ENCODE results near the gene CCDC27. TPM values are rescaled to one million over a fixed set of nuclear protein-coding genes. Genes with fewer than 3 reads are reported as not detected.

CCDC27 gene
- total and polyA plus RNA-seq, 2 donors (not counting 1 experiment from before 2014, with no cell fraction given): not detected

DNA sequence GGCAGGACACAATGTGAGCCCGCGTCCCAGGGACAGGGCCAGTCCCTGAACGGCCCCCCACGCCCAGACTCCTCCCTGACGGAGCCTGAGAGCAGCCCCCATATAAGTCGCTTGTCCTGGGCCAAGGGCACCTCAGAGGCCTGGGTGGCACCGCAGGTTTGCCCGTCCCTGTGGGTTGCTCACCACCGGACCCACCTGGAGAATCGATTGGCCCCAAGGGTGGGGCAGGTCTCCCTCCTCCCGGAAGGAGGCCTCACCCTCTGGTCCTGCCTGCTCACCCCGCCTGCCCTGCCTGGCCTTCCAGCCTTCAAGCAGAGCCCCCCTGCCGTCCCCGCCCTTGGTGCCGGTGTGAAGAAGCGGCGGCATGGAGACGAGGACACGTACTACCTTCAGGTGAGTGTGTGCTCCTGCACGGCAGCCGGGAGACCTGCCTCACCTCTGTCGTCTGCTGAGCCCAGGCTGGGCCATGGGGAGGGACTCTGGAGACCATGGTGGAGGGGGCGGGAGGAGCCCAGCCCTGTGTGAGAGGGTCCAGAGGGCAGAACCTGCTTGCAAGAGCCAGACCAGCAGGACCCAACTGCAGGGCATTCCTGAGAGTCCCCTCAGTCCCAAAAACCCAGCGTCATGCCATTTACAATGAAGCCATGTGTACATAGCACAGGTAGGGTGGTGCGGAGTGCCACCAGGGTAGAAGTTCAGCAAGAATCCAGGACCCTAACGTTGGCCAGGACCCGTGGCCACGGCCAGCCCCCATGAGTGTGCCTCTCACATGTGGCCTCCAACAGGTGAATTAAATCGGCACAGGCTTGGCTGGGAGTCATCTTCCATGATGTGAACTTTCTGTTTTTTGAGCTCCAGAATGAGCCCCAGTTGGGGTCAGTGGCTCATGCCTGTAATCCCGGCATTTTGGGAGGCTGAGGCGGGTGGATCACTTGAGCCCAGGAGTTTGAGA is 24.1 kb upstream of the CCDC27 start:
- ChIA-PET POLR2A (no interaction called here), CTCF (interaction anchor here (1.9 kb wide), 1 partner anchor 275 kb away, joined by 8 read pairs; no protein-coding TSS in a partner anchor)
- peaks cover 0 to 3% (median 0%) of the 10 kb centered on the region in 3 donors for H3K9me3 ChIP-seq (ENCODE audit: control extremely low read depth in 1 of 3, control insufficient read depth in 2 of 3, insufficient read depth in 1 of 3, low read length in 2 of 3)
- Mint-ChIP-seq H3K27ac (no peak overlapping the region), H3K27me3 (peaks cover 3% of the 10 kb centered on the region), H3K4me1 (peaks cover 2% of the 10 kb centered on the region), H3K9me3 (ENCODE audit: insufficient read depth) (no peaks in the 10 kb centered on the region), H3K4me3 (no peak overlapping the region)
- H3K4me2 ChIP-seq (replicated peaks; ENCODE audit: low read depth, low read length, poor library complexity, severe bottlenecking): no peak overlapping the region
- DNase-seq (no peak), ATAC-seq (ENCODE audit: low read depth) (no peak)
- peaks cover 0 to 3% (median 0%) of the 10 kb centered on the region in 4 experiments for H3K27me3 ChIP-seq (replicated peaks in 1 of 4; ENCODE audit: control extremely low read depth in 1 of 4, control insufficient read depth in 3 of 4, insufficient read depth in 4 of 4, low read length in 3 of 4)
- WGBS (ENCODE audit: insufficient coverage): 93% methylated on average over 31 of the region's 31 CpGs
- no peak overlapping the region for H2AFZ ChIP-seq (ENCODE audit: insufficient read depth, low read depth, low read length, poor library complexity, severe bottlenecking)
- H3K4me1 ChIP-seq (ENCODE audit: control insufficient read depth in 2 of 2, insufficient read depth in 2 of 2, low read length in 2 of 2): no peaks in the 10 kb centered on the region
- no peak overlapping the region for H3K9ac ChIP-seq (ENCODE audit: low read length)
- no peaks in the 10 kb centered on the region for H3K79me2 ChIP-seq (ENCODE audit: control insufficient read depth, insufficient read depth, low read length)
- H3K4me3 ChIP-seq (ENCODE audit: control extremely low read depth in 1 of 5, extremely low read depth in 1 of 5, insufficient read depth in 1 of 5, low read depth in 2 of 5, low read length in 4 of 5): no peak overlapping the region
- no peak for TF ChIP-seq EZH2 (IDR thresholded peaks at IDR 0.05; ENCODE audit: borderline replicate concordance, insufficient read depth, low read depth, low read length, poor library complexity, severe bottlenecking)
- TF ChIP-seq, protein P1, sequence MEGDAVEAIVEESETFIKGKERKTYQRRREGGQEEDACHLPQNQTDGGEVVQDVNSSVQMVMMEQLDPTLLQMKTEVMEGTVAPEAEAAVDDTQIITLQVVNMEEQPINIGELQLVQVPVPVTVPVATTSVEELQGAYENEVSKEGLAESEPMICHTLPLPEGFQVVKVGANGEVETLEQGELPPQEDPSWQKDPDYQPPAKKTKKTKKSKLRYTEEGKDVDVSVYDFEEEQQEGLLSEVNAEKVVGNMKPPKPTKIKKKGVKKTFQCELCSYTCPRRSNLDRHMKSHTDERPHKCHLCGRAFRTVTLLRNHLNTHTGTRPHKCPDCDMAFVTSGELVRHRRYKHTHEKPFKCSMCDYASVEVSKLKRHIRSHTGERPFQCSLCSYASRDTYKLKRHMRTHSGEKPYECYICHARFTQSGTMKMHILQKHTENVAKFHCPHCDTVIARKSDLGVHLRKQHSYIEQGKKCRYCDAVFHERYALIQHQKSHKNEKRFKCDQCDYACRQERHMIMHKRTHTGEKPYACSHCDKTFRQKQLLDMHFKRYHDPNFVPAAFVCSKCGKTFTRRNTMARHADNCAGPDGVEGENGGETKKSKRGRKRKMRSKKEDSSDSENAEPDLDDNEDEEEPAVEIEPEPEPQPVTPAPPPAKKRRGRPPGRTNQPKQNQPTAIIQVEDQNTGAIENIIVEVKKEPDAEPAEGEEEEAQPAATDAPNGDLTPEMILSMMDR (IDR thresholded peaks at IDR 0.05): no peak
- no peak overlapping the region for H3K27ac ChIP-seq (ENCODE audit: low read length in 2 of 2)
- intact Hi-C loops (cut with micrococcal nuclease): no loop called here
- H4K20me1 ChIP-seq (ENCODE audit: control insufficient read depth, insufficient read depth, low read length, poor library complexity, severe bottlenecking): no peaks in the 10 kb centered on the region
- no peaks in the 10 kb centered on the region for H3K36me3 ChIP-seq (replicated peaks in 1 of 2; ENCODE audit: control extremely low read depth in 1 of 2, control insufficient read depth in 1 of 2, extremely low read depth in 1 of 2, insufficient read depth in 2 of 2, low read length in 1 of 2)
